ENCODE measurements around the gene LRRC14B.

LRRC14B gene

GRCh38 chr5:191036-191948 is at the start of gene LRRC14B:
LRRC14B (plus strand) TSS chr5:191495; CDS start chr5:191539, 44 bp downstream.
- peak; percentile 12 for DNase-seq

GRCh38 chr5:141761-142160 is 49.5 kb upstream of the LRRC14B start:
- no peak for DNase-seq

GRCh38 chr5:142246-142810 is 49.0 kb upstream of the LRRC14B start:
- DNase-seq, result no peak

GRCh38 chr5:143041-143440 is 48.3 kb upstream of the LRRC14B start:
- no peak for DNase-seq

GRCh38 chr5:144941-145340 is 46.4 kb upstream of the LRRC14B start:
- no peak for DNase-seq

- DNase-seq, result no peak
These were observed 45.5 kb upstream of the LRRC14B start for GRCh38 chr5:145585-146323.

- no peak for DNase-seq
These were observed 43.5 kb upstream of the LRRC14B start for GRCh38 chr5:147751-148150.

- DNase-seq, result peak; percentile 29
These were observed 41.4 kb upstream of the LRRC14B start for GRCh38 chr5:149745-150485.

- no peak for DNase-seq
These were observed 40.5 kb upstream of the LRRC14B start for GRCh38 chr5:150746-151145.

- DNase-seq, result no peak
These were observed 39.2 kb upstream of the LRRC14B start for GRCh38 chr5:152077-152476.

- DNase-seq, result no peak
These were observed 38.0 kb upstream of the LRRC14B start for GRCh38 chr5:153256-153655.

- DNase-seq, result no peak
These were observed 37.1 kb upstream of the LRRC14B start for GRCh38 chr5:154236-154635.

GRCh38 chr5:154826-155225 is 36.5 kb upstream of the LRRC14B start:
- no peak for DNase-seq

GRCh38 chr5:155651-156410 is 35.5 kb upstream of the LRRC14B start:
- DNase-seq, result no peak

GRCh38 chr5:156411-157072 is 34.8 kb upstream of the LRRC14B start:
- DNase-seq, result no peak

GRCh38 chr5:157126-157715 is 34.1 kb upstream of the LRRC14B start:
- no peak for DNase-seq

- no peak for DNase-seq
These were observed 33.5 kb upstream of the LRRC14B start for GRCh38 chr5:157801-158200.

GRCh38 chr5:158807-159447 is 32.4 kb upstream of the LRRC14B start:
- DNase-seq, result no peak

GRCh38 chr5:159448-160172 is 31.7 kb upstream of the LRRC14B start:
- no peak for DNase-seq

- DNase-seq, result no peak
These were observed 31.2 kb upstream of the LRRC14B start for GRCh38 chr5:160173-160510.

Measured in DMS79 (cell line).